Brain microvascular endothelial cell (primary cell): ENCODE measurements around the gene TMPRSS4.

ENCODE experiments used
- DNase-seq: peaks from one replicate; pipeline ENCODE4 v3.0.0-alpha.2; 2020
- H3K27ac ChIP-seq: fragments of 250-450 bp; sonication (Bioruptor Pico); 2 replicates; pipeline ENCODE4 v1.5.1; 2020; ENCODE audit warnings: mild to moderate bottlenecking, moderate library complexity
- H3K27me3 ChIP-seq: fragments of 250-450 bp; sonication (Bioruptor Pico); replicated peaks from 2 replicates; pipeline ENCODE4 v1.5.1; 2020; ENCODE audit warnings: mild to moderate bottlenecking
- H3K36me3 ChIP-seq: fragments of 250-450 bp; sonication (Bioruptor Pico); replicated peaks from 2 replicates; pipeline ENCODE4 v1.5.1; 2020; ENCODE audit warnings: mild to moderate bottlenecking
- H3K4me3 ChIP-seq: 2 replicates; pipeline ENCODE4 v1.5.1; 2011; ENCODE audit warnings: low read depth, mild to moderate bottlenecking, control low read depth, low read length, moderate library complexity
- CTCF ChIP-seq: IDR thresholded peaks from 2 replicates; pipeline ENCODE4 v1.5.1; 2011; ENCODE audit warnings: low read depth, mild to moderate bottlenecking, moderate library complexity, low read length, control low read depth, inconsistent platforms; ENCODE audit errors: missing control alignments
- in situ Hi-C: cut with HindIII; loops from 2 replicates; pipeline ENCODE4 v1.10.0; 2017; ENCODE audit warnings: low sequenced_read_pairs, low pct_ligation_motif_present

The TMPRSS4 gene

GRCh38 chr11:118170231-118170630 is 93.4 kb downstream of the TMPRSS4 start:
- no peak for DNase-seq
- peaks cover 14% of the 10 kb centered on the region for H3K27me3 ChIP-seq
- no peak for TF ChIP-seq CTCF
- no peaks in the 10 kb centered on the region for H3K36me3 ChIP-seq
- in situ Hi-C loops, result no loop called here
- no peak overlapping the region for H3K27ac ChIP-seq
- no peak overlapping the region for H3K4me3 ChIP-seq

GRCh38 chr11:118170882-118171268 is 94.0 kb downstream of the TMPRSS4 start:
- no peak for DNase-seq
- no peak for TF ChIP-seq CTCF
- Histone ChIP-seq H3K36me3 (no peaks in the 10 kb centered on the region), H3K27me3 (peaks cover 17% of the 10 kb centered on the region), H3K27ac (no peak overlapping the region), H3K4me3 (no peak overlapping the region)
- in situ Hi-C loops, result no loop called here
